ENCODE data around the gene TTC19. TPM values are rescaled to one million over a fixed set of nuclear protein-coding genes. Genes with fewer than 3 reads are reported as not detected.

The TTC19 gene, protein sequence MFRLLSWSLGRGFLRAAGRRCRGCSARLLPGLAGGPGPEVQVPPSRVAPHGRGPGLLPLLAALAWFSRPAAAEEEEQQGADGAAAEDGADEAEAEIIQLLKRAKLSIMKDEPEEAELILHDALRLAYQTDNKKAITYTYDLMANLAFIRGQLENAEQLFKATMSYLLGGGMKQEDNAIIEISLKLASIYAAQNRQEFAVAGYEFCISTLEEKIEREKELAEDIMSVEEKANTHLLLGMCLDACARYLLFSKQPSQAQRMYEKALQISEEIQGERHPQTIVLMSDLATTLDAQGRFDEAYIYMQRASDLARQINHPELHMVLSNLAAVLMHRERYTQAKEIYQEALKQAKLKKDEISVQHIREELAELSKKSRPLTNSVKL
- total RNA-seq (2022): 20.2 and 21.9 TPM in 2 replicates
- percentile 77 among the genes with signal in this experiment for Bru-seq, nascent RNA
- BruChase-seq, experiment 1, labeled RNA remaining after a 2-hour chase: percentile 81 among the genes with signal in this experiment
- percentile 79 among the genes with signal in this experiment for BruChase-seq, experiment 2, labeled RNA remaining after a 6-hour chase
- long read RNA-seq, transcript TTC19-201 (10 exons, 3,002 nt): major isoform, 30 of 58 reads
- long read RNA-seq, partial matches to known transcripts: 7 of 58 reads
- long read RNA-seq, other reads (novel, unspliced or antisense): 19 of 58 reads

DNA sequence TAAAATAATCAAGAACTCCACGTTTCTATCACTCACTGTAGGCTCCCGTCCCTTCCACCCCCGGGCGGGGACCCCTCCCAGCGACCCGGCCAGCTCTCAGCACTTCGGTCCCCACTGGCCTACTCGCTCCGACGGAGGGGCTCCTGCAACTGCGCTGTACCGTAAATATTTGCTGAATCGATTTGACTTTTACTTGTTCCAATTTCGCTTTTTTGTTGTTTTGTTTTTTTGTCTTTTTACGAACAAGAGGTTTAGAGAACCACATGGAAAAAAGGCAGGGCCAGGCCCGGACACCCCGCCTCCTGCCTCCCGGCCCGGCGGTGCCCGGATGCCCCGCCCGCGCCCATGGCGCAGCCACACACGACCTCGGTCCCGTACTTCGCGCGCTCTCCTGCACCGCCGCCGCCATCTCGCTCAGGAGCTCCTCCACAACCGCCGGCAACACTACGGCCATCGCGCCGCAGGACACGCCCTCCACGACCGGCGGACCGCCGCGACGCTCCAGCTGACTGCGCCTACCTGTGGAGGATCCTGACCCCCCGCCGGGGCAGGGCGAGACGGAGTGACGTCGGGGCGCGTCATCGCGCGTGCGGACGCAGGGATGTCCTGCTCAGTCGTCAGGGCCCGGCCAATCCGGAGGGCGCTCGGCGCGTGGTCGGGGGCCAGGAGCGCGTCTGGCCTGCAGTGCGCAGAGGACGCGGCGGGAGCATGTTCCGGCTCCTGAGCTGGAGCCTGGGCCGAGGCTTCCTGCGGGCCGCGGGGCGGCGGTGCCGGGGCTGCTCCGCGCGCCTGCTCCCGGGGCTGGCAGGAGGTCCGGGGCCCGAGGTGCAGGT lies at the start of gene TTC19, which contains the start of gene ZSWIM7:
TTC19 (plus strand) TSS at position 684 of the 833 bp plus-strand sequence; CDS start at position 709, 25 bp downstream.
ZSWIM7 (minus strand) TSS at position 564 of the 833 bp plus-strand sequence; CDS start at position 454, 110 bp downstream.
- no peaks in the 10 kb centered on the region for H3K9me3 Mint-ChIP-seq (ENCODE audit: unreplicated experiment)
- Histone ChIP-seq H3K4me1 (no peaks in the 10 kb centered on the region), H3K27me3 (replicated peaks; ENCODE audit: control insufficient read depth, insufficient read depth, low read length) (no peaks in the 10 kb centered on the region), H3K4me3 (ENCODE audit: low read depth, low read length) (peak within 1 kb of the TSS; percentile 69), H3K36me3 (ENCODE audit: control insufficient read depth, insufficient read depth, low read length) (no peaks in the 10 kb centered on the region; the same call in 1 of the 2 replicates), H3K9me3 (no peaks in the 10 kb centered on the region)
- no peak for TF ChIP-seq CTCF (IDR thresholded peaks at IDR 0.05; ENCODE audit: insufficient read depth in 1 of 2, low read depth in 1 of 2, low read length in 1 of 2, severe bottlenecking in 1 of 2, unreplicated experiment in 1 of 2)
- H3K27ac Mint-ChIP-seq (ENCODE audit: unreplicated experiment): peak within 1 kb of the TSS; percentile 69
- ChIA-PET POLR2A (interaction anchor here (0.9 kb wide), 1 partner anchor 54 kb away, joined by 5 read pairs; the partner anchor contains the start of gene ADORA2B), CTCF (interaction anchor here (0.7 to 3.2 kb wide), 7 partner anchors 29 to 767 kb away, joined by 3 to 19 read pairs (median 3); partner anchors contain the start of genes ADORA2B, NCOR1 and UBB)
- peak within 1 kb of the TSS; percentile 82 for H3K4me3 Mint-ChIP-seq (ENCODE audit: unreplicated experiment)
- H3K27me3 Mint-ChIP-seq (ENCODE audit: insufficient read depth, unreplicated experiment): no peaks in the 10 kb centered on the region
- H3K4me1 Mint-ChIP-seq (ENCODE audit: low read depth, unreplicated experiment): peaks cover 15% of the 10 kb centered on the region
- peak; percentile 94 for DNase-seq
- BruUV-seq (replicated peaks): no TSS peak
- H3K36me3 Mint-ChIP-seq (ENCODE audit: insufficient read depth, unreplicated experiment): peaks cover 53% of the 10 kb centered on the region
- intact Hi-C loops (cut with micrococcal nuclease; ENCODE audit: unreplicated experiment): no loop called here

DNA sequence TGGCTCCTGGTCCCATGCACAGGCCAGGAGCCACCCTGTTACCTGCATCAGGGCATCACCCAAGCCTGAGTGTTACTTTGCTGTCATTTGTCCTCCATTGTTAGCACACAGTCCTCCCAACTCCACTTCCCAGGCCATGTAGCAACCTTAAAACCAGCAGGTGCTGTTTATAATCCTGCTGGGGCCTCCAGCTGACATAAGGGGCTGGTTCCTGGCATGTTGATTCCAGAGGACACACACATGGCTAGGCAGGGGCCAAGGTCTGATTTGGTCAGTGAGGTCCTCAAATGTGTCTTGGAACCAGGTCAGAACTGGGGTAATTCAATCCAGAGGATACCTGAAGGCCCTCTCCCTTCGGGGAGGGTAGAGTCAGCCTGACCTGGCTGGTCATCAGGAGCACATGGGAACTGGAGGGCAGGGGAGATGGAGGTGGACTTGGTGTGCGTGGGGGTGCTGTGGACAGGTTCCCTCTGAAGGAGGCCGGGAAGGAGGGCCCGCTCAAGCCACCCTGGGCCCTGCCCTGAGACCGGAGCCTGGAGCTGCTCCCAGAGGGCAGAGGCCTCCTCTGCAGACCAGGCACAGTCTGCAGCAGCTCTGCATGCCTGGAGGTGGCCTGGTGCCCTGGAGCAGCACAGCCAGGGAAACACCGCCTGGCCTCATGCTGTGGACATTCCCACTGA lies 48.1 kb upstream of the TTC19 start:
- no peaks in the 10 kb centered on the region for H3K27me3 ChIP-seq (replicated peaks; ENCODE audit: control insufficient read depth, insufficient read depth, low read length)
- H3K36me3 ChIP-seq (ENCODE audit: control insufficient read depth, insufficient read depth, low read length): no peaks in the 10 kb centered on the region
- intact Hi-C loops (cut with micrococcal nuclease; ENCODE audit: unreplicated experiment): no loop called here
- DNase-seq: no peak
- no peaks in the 10 kb centered on the region for H3K9me3 ChIP-seq
- no peaks in the 10 kb centered on the region for H3K27me3 Mint-ChIP-seq (ENCODE audit: insufficient read depth, unreplicated experiment)
- no peaks in the 10 kb centered on the region for H3K9me3 Mint-ChIP-seq (ENCODE audit: unreplicated experiment)
- BruUV-seq (replicated peaks): no TSS peak
- peak overlapping the region; percentile 35 for H3K27ac Mint-ChIP-seq (ENCODE audit: unreplicated experiment)
- no peaks in the 10 kb centered on the region for H3K36me3 Mint-ChIP-seq (ENCODE audit: insufficient read depth, unreplicated experiment)
- no peak overlapping the region for H3K4me3 Mint-ChIP-seq (ENCODE audit: unreplicated experiment)
- no peaks in the 10 kb centered on the region for H3K4me1 Mint-ChIP-seq (ENCODE audit: low read depth, unreplicated experiment)
- CTCF ChIA-PET: no interaction called here
- POLR2A ChIA-PET: no interaction called here
- TF ChIP-seq CTCF (IDR thresholded peaks at IDR 0.05; ENCODE audit: insufficient read depth in 1 of 2, low read depth in 1 of 2, low read length in 1 of 2, severe bottlenecking in 1 of 2, unreplicated experiment in 1 of 2): no peak
- H3K4me1 ChIP-seq: peaks cover 24% of the 10 kb centered on the region
- H3K4me3 ChIP-seq (ENCODE audit: low read depth, low read length): no peak overlapping the region
